GM12891 (cell line): Measurements from ENCODE around the gene CETN2.

Experiments used
- PAX5 ChIP-seq: IDR thresholded peaks from 2 replicates; pipeline ENCODE4 v1.6.1; 2011; ENCODE audit warnings: low read length, moderate library complexity, mild to moderate bottlenecking; ENCODE audit not compliant: insufficient read depth, severe bottlenecking
- POLR2A ChIP-seq: IDR thresholded peaks from 2 replicates; pipeline ENCODE4 v1.6.1; 2011; ENCODE audit warnings: low read depth, low read length, control low read depth

DNA sequence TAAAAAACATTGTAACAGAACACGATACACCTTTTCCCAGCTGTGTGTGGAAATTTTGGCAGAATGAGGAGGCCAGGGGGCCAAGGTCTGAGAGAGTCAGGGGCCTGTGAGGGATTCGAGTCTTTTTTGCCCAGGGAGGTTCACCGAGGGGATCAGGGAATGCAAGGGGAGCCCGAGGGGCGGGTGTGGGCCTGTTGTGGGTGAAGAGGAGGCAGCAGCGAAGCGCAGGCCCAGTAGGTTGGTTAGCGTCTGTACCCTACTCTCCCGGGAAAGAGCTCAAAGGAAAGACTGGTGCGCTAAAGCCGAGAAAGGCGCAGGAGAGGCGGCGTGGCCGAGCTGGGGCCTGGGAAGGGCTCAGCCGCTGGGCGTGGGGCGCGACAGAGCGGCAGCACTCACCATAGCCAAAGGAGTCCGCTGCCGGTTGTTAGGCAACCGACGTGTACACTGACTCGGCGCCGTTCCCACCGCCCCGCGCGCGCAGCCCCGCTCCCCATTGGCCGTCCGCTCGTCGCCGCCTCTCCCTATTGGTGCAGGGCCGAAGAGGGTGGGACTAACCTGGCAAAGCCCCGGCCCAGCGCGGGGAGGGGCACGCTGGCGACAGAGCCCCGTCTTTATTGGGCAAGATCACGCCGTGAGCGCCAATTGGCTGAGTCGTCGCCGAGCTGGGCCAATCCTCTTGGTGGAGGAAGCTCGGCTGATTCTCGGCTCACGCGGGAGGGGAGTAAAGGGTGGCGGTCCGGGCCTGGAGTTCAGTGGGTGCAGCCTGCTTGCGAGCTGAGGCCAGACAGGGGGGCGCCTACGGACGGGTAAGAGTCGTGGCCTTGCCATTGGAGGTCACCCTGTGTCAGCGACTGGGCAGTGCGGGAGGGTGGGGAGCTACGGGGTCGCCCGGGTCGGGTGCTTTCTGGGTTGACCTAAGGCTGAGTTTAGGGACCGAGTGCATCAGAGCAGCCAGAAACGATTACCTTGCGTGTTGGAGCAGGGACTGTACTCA is at the start of gene CETN2, which contains the start of gene NSDHL:
- TF ChIP-seq PAX5 (no peak), POLR2A (peak; percentile 72)
